H1 (cell line): ENCODE results near the gene MASP1. TPM values are rescaled to one million over a fixed set of nuclear protein-coding genes. Genes with fewer than 3 reads are reported as not detected.

ENCODE experiments used
- CTCF ChIA-PET: fragments of 300-600 bp; sonication (Branson Sonifier 250); formaldehyde crosslinking; loops from one replicate; lab custom pipeline; 2021; ENCODE audit not compliant: partially characterized antibody; lab: Charles Lee
- POLR2A ChIA-PET: fragments of 300-600 bp; sonication (Branson Sonifier 250); formaldehyde crosslinking; loops from one replicate; lab custom pipeline; 2021; ENCODE audit warnings: inconsistent platforms; ENCODE audit not compliant: partially characterized antibody; lab: Charles Lee
- DNase-seq, 2 experiments: peaks; one replicate each; pipeline versions ENCODE4 v3.0.0 to v3.0.0-alpha.2; 2010 to 2022; ENCODE audit warnings: low spot score in 2 of 2, low read depth in 1 of 2, mixed read lengths in 1 of 2
- FAIRE-seq: peaks from 2 replicates; lab custom pipeline; 2011; peaks lifted over from hg19 to GRCh38; lab: Jason Lieb, UNC
- H2AFZ ChIP-seq: 2 replicates; pipeline ENCODE4 v1.8.1; 2012; ENCODE audit warnings: low read length, inconsistent platforms
- H2AK5ac ChIP-seq: 2 replicates; pipeline ENCODE4 v1.6.1; 2013; ENCODE audit warnings: low read depth, low read length
- H2BK120ac ChIP-seq: replicated peaks from 2 replicates; pipeline ENCODE3; 2013; ENCODE audit warnings: low read depth, low read length, inconsistent platforms
- H2BK12ac ChIP-seq: 2 replicates; pipeline ENCODE4 v1.6.1; 2013; ENCODE audit warnings: low read depth, low read length
- H2BK15ac ChIP-seq: 2 replicates; pipeline ENCODE4 v1.6.1; 2013; ENCODE audit warnings: low read length
- H2BK20ac ChIP-seq: 2 replicates; pipeline ENCODE4 v1.6.1; 2013; ENCODE audit warnings: low read length
- H2BK5ac ChIP-seq: 2 replicates; pipeline ENCODE4 v1.6.1; 2013; ENCODE audit warnings: low read depth, low read length
- H3K14ac ChIP-seq: 2 replicates; pipeline ENCODE4 v1.6.1; 2013; ENCODE audit warnings: inconsistent platforms; ENCODE audit not compliant: insufficient read length
- H3K18ac ChIP-seq: 2 replicates; pipeline ENCODE4 v1.6.1; 2013; ENCODE audit warnings: low read length; ENCODE audit errors: extremely low read depth
- H3K23ac ChIP-seq: 2 replicates; pipeline ENCODE4 v1.6.1; 2013; ENCODE audit warnings: inconsistent platforms; ENCODE audit not compliant: insufficient read length
- H3K23me2 ChIP-seq: 2 replicates; pipeline ENCODE4 v1.6.1; 2013; ENCODE audit warnings: low read depth, low read length
- H3K27ac ChIP-seq: 2 replicates; pipeline ENCODE4 v1.6.1; 2011; ENCODE audit warnings: low read depth, low read length, inconsistent platforms
- H3K27me3 ChIP-seq, 4 experiments: replicated peaks in 1 of 4; 1 replicate in 1 of 4; 2 replicates in 3 of 4; pipeline versions ENCODE4 v1.6.1 to v1.8.1; 2011 to 2013; ENCODE audit warnings: low read length in 3 of 4, mild to moderate bottlenecking in 3 of 4, inconsistent platforms in 2 of 4, mixed read lengths in 2 of 4, moderate library complexity in 1 of 4; ENCODE audit not compliant: control insufficient read depth in 3 of 4, insufficient read depth in 3 of 4; ENCODE audit errors: extremely low read depth in 1 of 4
- H3K36me3 ChIP-seq, 4 experiments: 2 replicates each; pipeline versions ENCODE4 v1.6.1 to v1.8.1; 2011 to 2013; ENCODE audit warnings: mild to moderate bottlenecking in 4 of 4, low read length in 3 of 4, moderate library complexity in 2 of 4, control low read depth in 1 of 4, inconsistent platforms in 1 of 4; ENCODE audit not compliant: insufficient read depth in 4 of 4, control insufficient read depth in 2 of 4
- H3K4ac ChIP-seq: replicated peaks from 2 replicates; pipeline ENCODE3; 2013; ENCODE audit warnings: low read length, low read depth, mixed read lengths, inconsistent platforms; ENCODE audit not compliant: insufficient read length
- H3K4me1 ChIP-seq, 4 experiments: replicated peaks in 1 of 4; 1 replicate in 1 of 4; 2 replicates in 3 of 4; pipeline versions ENCODE4 v1.6.1 to v1.8.1; 2011 to 2013; ENCODE audit warnings: low read length in 3 of 4, inconsistent platforms in 2 of 4, mixed read lengths in 1 of 4; ENCODE audit not compliant: insufficient read depth in 4 of 4, control insufficient read depth in 3 of 4
- H3K4me2 ChIP-seq, 2 experiments: 2 replicates each; pipeline versions ENCODE4 v1.6.1 to v1.8.1; 2011 to 2013; ENCODE audit warnings: low read depth in 2 of 2, low read length in 2 of 2, control low read depth in 1 of 2, inconsistent platforms in 1 of 2, mild to moderate bottlenecking in 1 of 2; ENCODE audit not compliant: insufficient read depth in 1 of 2
- H3K4me3 ChIP-seq, 4 experiments: fragments of 200-600, 300-600 bp in 1 of 4; sonication (generic), shearing (Covaris generic), sonication (Bioruptor Twin) in 1 of 4; 2 replicates each; pipeline versions ENCODE4 v1.5.1 to v1.8.1; 2011 to 2016; ENCODE audit warnings: low read length in 4 of 4, low read depth in 3 of 4, control low read depth in 2 of 4, inconsistent platforms in 2 of 4, mild to moderate bottlenecking in 2 of 4, mixed read lengths in 1 of 4, moderate library complexity in 1 of 4; ENCODE audit not compliant: insufficient read depth in 2 of 4; ENCODE audit errors: extremely low read depth in 1 of 4
- H3K56ac ChIP-seq: replicated peaks from 2 replicates; pipeline ENCODE3; 2013; ENCODE audit warnings: low read depth, mild to moderate bottlenecking, mixed read lengths, low read length, inconsistent platforms; ENCODE audit not compliant: insufficient read length
- H3K79me1 ChIP-seq: 2 replicates; pipeline ENCODE4 v1.6.1; 2013; ENCODE audit warnings: low read depth, low read length, control low read depth
- H3K79me2 ChIP-seq, 2 experiments: 2 replicates each; pipeline versions ENCODE4 v1.6.1 to v1.8.1; 2012 to 2013; ENCODE audit warnings: low read length in 2 of 2, mild to moderate bottlenecking in 2 of 2, inconsistent platforms in 1 of 2; ENCODE audit not compliant: insufficient read depth in 2 of 2, control insufficient read depth in 1 of 2
- H3K9ac ChIP-seq, 4 experiments: replicated peaks in 1 of 4; 1 replicate in 1 of 4; 2 replicates in 3 of 4; pipeline versions ENCODE4 v1.6.1 to v1.8.1; 2011 to 2013; ENCODE audit warnings: low read depth in 3 of 4, low read length in 3 of 4, control low read depth in 2 of 4, mild to moderate bottlenecking in 2 of 4, moderate library complexity in 2 of 4, inconsistent platforms in 1 of 4; ENCODE audit errors: extremely low read depth in 1 of 4
- H3K9me3 ChIP-seq, 2 experiments: 2 replicates each; pipeline versions ENCODE4 v1.6.1 to v1.8.1; 2012 to 2013; ENCODE audit warnings: mild to moderate bottlenecking in 2 of 2, moderate library complexity in 2 of 2, control low read depth in 1 of 2, inconsistent platforms in 1 of 2, low read depth in 1 of 2, low read length in 1 of 2, mixed read lengths in 1 of 2; ENCODE audit not compliant: insufficient read depth in 2 of 2
- H4K20me1 ChIP-seq, 2 experiments: replicated peaks in 1 of 2; 2 replicates each; pipeline versions ENCODE3 to v1.8.1; 2011 to 2013; ENCODE audit warnings: inconsistent platforms in 2 of 2, low read length in 2 of 2, mild to moderate bottlenecking in 1 of 2; ENCODE audit not compliant: insufficient read depth in 2 of 2, control insufficient read depth in 1 of 2
- H4K5ac ChIP-seq: 2 replicates; pipeline ENCODE4 v1.6.1; 2013; ENCODE audit warnings: low read length, low read depth, mixed read lengths, inconsistent platforms; ENCODE audit not compliant: insufficient read length
- H4K8ac ChIP-seq: 2 replicates; pipeline ENCODE4 v1.8.0; 2013; ENCODE audit warnings: mild to moderate bottlenecking, moderate library complexity, low read length, inconsistent platforms; ENCODE audit not compliant: insufficient read depth; ENCODE audit errors: extremely low read depth
- H4K91ac ChIP-seq: replicated peaks from 2 replicates; pipeline ENCODE3; 2013; ENCODE audit warnings: low read length, mixed read lengths, inconsistent platforms; ENCODE audit not compliant: insufficient read length
- ATF3 ChIP-seq: IDR thresholded peaks from 2 replicates; pipeline ENCODE4 v1.6.1; 2011; ENCODE audit warnings: low read depth, mild to moderate bottlenecking, low read length; ENCODE audit not compliant: insufficient read depth
- CBX8 ChIP-seq: fragments of 300-800, 300-1000 bp; sonication (generic); IDR thresholded peaks from 2 replicates; pipeline ENCODE4 v1.7.1; 2016; ENCODE audit warnings: low read depth, low read length, borderline replicate concordance
- CHD2 ChIP-seq: IDR thresholded peaks from 2 replicates; pipeline ENCODE4 v1.6.1; 2012; ENCODE audit warnings: low read length, improper control_type of control experiment
- EGR1 ChIP-seq: IDR thresholded peaks from 2 replicates; pipeline ENCODE4 v1.6.1; 2011; ENCODE audit warnings: low read depth, low read length, borderline replicate concordance
- EZH2 ChIP-seq: fragments of 200-600 bp; sonication (generic); IDR thresholded peaks from 2 replicates; pipeline ENCODE4 v1.7.1; 2012; ENCODE audit warnings: low read depth, mild to moderate bottlenecking, moderate library complexity, low read length, inconsistent platforms; ENCODE audit not compliant: severe bottlenecking
- MAFK ChIP-seq: IDR thresholded peaks from 2 replicates; pipeline ENCODE4 v1.6.1; 2012; ENCODE audit warnings: low read depth, mild to moderate bottlenecking, improper control_type of control experiment, low read length
- PHF8 ChIP-seq: fragments of 200-600 bp; sonication (generic); conservative IDR thresholded peaks from 2 replicates; pipeline ENCODE4 v1.7.1; 2012; ENCODE audit warnings: low read depth, mild to moderate bottlenecking, inconsistent platforms, low read length, moderate library complexity
- POLR2AphosphoS5 ChIP-seq: IDR thresholded peaks from 2 replicates; pipeline ENCODE4 v1.6.1; 2011; ENCODE audit warnings: low read depth, low read length
- RXRA ChIP-seq: IDR thresholded peaks from 2 replicates; pipeline ENCODE4 v1.6.1; 2011; ENCODE audit warnings: low read depth, mild to moderate bottlenecking, low read length, moderate library complexity; ENCODE audit not compliant: insufficient read depth
- SIX5 ChIP-seq: IDR thresholded peaks from 2 replicates; pipeline ENCODE4 v1.6.1; 2011; ENCODE audit warnings: mild to moderate bottlenecking, low read depth, low read length
- SRF ChIP-seq: IDR thresholded peaks from 2 replicates; pipeline ENCODE4 v1.6.1; 2011; ENCODE audit warnings: mild to moderate bottlenecking, low read depth, low read length, moderate library complexity
- polyA plus RNA-seq, 7 experiments: library from polyadenylated mRNA; depleted of rRNA in 3 of 7; stranded (reverse) in 5 of 7; unstranded in 2 of 7; fragments of >200 nt in 5 of 7; fragments of 200-250 nt in 2 of 7; gene quantifications; 1 replicate in 5 of 7; 2 replicates in 1 of 7; 4 replicates in 1 of 7; pipeline versions ENCODE4 v1.2.1 to v1.2.3, GENCODE V29; 2011 to 2013; ENCODE audit warnings: missing spikeins in 2 of 7, mixed read lengths in 2 of 7
- total RNA-seq: library from RNA; stranded (reverse); fragmentation: NEBNext Ultra II Directional; extraction: Animal tissue kit (Norgen Biotek cat#: 25700); gene quantifications from 2 replicates; pipeline ENCODE4 v1.2.1, GENCODE V29; 2021

Gene MASP1
- total and polyA plus RNA-seq, 2 of the 8 experiments (the other 6 are each of a cell fraction or from before 2014, with no cell fraction given) = 2.7 to 3.5 TPM

- Histone ChIP-seq H2BK15ac (no peak overlapping the region), H4K20me1 (no peaks in the 10 kb centered on the region)
- TF ChIP-seq SIX5 (no peak), RXRA (no peak), POLR2AphosphoS5 (no peak), PHF8 (no peak), EZH2 (no peak), MAFK (no peak), EGR1 (no peak), CHD2 (no peak), CBX8 (no peak), SRF (no peak), ATF3 (no peak)
- TF ChIP-seq, all 59 proteins: peak for 0
- Histone ChIP-seq H3K4ac (no peak overlapping the region), H3K4me1 (peaks cover 3 to 14% (median 7%) of the 10 kb centered on the region in 4 experiments; a peak in 4 of 7 replicates), H2BK12ac (peak overlapping the region; percentile 41; the same call in 1 of the 2 replicates), H4K5ac (no peak overlapping the region), H3K4me3 (no peak overlapping the region), H3K23ac (no peak overlapping the region), H4K91ac (no peak overlapping the region), H3K14ac (no peak overlapping the region), H3K23me2 (no peaks in the 10 kb centered on the region), H3K79me1 (no peaks in the 10 kb centered on the region), H3K27me3 (no peaks in the 10 kb centered on the region), H2AFZ (no peak overlapping the region), H3K18ac (no peak overlapping the region; the same call in 1 of the 2 replicates), H3K36me3 (peaks cover 0 to 9% (median 2%) of the 10 kb centered on the region in 4 experiments; a peak in 2 of 8 replicates), H2BK120ac (no peak overlapping the region), H2AK5ac (no peak overlapping the region), H2BK20ac (peak overlapping the region; percentile 75; the same call in 1 of the 2 replicates), H3K79me2 (no peaks in the 10 kb centered on the region), H4K8ac (no peak overlapping the region), H3K27ac (no peak overlapping the region), H3K9me3 (peaks cover 17% of the 10 kb centered on the region in 2 experiments), H2BK5ac (peak overlapping the region; percentile 16; the same call in 1 of the 2 replicates), H3K4me2 (no peak overlapping the region), H3K9ac (no peak overlapping the region), H3K56ac (no peak overlapping the region)
- DNase-seq (no peak), FAIRE-seq (no peak)
- ChIA-PET POLR2A (interaction anchor here (1.1 to 2.1 kb wide), 4 partner anchors 28 to 81 kb away, joined by 3 to 12 read pairs (median 6); no protein-coding TSS in a partner anchor), CTCF (interaction anchor here (0.8 to 2.8 kb wide), 8 partner anchors 11 to 469 kb away, joined by 4 to 23 read pairs (median 4); no protein-coding TSS in a partner anchor)
Measured at GRCh38 chr3:187209491-187209890, 82.0 kb downstream of the MASP1 start.
